NB4 (cell line): Measurements from ENCODE around the gene CCDC180.
"Not testable (repeated sequence)": the region's sequence is repeated elsewhere in the genome, so short reads cannot be mapped to it uniquely, and the experiment has no call there.

ENCODE experiments used
- DNase-seq: peaks from one replicate; pipeline ENCODE4 v3.0.0; 2010; ENCODE audit warnings: low read depth
- H3K4me3 ChIP-seq: one replicate; pipeline ENCODE4 v1.5.1; 2011; ENCODE audit warnings: mild to moderate bottlenecking, low read depth, low read length, moderate library complexity
- MAX ChIP-seq: IDR thresholded peaks from 2 replicates; pipeline ENCODE4 v1.6.1; 2011; ENCODE audit warnings: low read depth, low read length
- MYC ChIP-seq: IDR thresholded peaks from 2 replicates; pipeline ENCODE4 v1.6.1; 2011; ENCODE audit warnings: low read depth, low read length
- POLR2A ChIP-seq: IDR thresholded peaks from 2 replicates; pipeline ENCODE4 v1.6.1; 2011; ENCODE audit warnings: mild to moderate bottlenecking; ENCODE audit not compliant: insufficient read length; ENCODE audit errors: extremely low read depth
- TF ChIP-seq, protein P1 (sequence below): IDR thresholded peaks from one replicate; pipeline ENCODE4 v1.5.1; 2012; ENCODE audit warnings: low read depth, low read length

Gene CCDC180

GRCh38 chr9:97307500-97308163, at the start of gene CCDC180:
Gene CCDC180 (plus strand): TSS chr9:97307659. CDS start chr9:97308064, 405 bp downstream.
- no peak for DNase-seq
- no peak within 1 kb of the TSS for H3K4me3 ChIP-seq
- TF ChIP-seq, protein P1, sequence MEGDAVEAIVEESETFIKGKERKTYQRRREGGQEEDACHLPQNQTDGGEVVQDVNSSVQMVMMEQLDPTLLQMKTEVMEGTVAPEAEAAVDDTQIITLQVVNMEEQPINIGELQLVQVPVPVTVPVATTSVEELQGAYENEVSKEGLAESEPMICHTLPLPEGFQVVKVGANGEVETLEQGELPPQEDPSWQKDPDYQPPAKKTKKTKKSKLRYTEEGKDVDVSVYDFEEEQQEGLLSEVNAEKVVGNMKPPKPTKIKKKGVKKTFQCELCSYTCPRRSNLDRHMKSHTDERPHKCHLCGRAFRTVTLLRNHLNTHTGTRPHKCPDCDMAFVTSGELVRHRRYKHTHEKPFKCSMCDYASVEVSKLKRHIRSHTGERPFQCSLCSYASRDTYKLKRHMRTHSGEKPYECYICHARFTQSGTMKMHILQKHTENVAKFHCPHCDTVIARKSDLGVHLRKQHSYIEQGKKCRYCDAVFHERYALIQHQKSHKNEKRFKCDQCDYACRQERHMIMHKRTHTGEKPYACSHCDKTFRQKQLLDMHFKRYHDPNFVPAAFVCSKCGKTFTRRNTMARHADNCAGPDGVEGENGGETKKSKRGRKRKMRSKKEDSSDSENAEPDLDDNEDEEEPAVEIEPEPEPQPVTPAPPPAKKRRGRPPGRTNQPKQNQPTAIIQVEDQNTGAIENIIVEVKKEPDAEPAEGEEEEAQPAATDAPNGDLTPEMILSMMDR = no peak
- no peak for TF ChIP-seq MAX

- H3K4me3 ChIP-seq, DNase-seq: not testable (repeated sequence)
Measured at GRCh38 chr9:97259834-97260514, 47.5 kb upstream of the CCDC180 start.

- TF ChIP-seq MYC (no peak), MAX (no peak), POLR2A (no peak)
- TF ChIP-seq, protein P1 = no peak
- no peak overlapping the region for H3K4me3 ChIP-seq
- DNase-seq = no peak
Measured at GRCh38 chr9:97271292-97271691, 36.2 kb upstream of the CCDC180 start.

DNA sequence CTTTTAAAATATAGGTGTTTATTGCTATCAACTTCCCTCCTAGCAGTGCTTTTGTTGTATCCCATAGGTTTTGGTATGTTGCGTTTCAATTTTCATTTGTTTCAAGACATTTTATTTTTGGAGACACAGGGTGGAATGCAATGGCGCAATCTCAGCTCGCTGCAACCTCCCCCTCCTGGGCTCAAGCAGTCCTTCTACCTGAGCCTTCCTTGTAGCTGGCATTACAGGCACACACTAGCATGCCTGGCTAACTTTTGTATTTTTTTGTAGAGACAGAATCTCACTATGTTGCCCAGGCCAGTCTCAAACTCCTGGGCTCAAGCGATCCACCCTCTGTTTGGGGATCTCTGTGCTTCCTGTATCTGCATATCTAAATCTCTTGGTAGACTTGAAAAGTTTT, 35.4 kb upstream of the CCDC180 start:
- DNase-seq = no peak
- no peak overlapping the region for H3K4me3 ChIP-seq
- TF ChIP-seq MYC (no peak), MAX (no peak), POLR2A (no peak)
- TF ChIP-seq, protein P1 = no peak

- H3K4me3 ChIP-seq = no peak overlapping the region
- TF ChIP-seq, protein P1 = no peak
- TF ChIP-seq MYC (no peak), POLR2A (no peak), MAX (no peak)
Measured at GRCh38 chr9:97276310-97276852, 31.1 kb upstream of the CCDC180 start.

GRCh38 chr9:97277953-97278352, 29.5 kb upstream of the CCDC180 start:
- no peak for TF ChIP-seq POLR2A
- TF ChIP-seq, protein P1 = no peak
- H3K4me3 ChIP-seq = no peak overlapping the region
- no peak for DNase-seq

More at GRCh38 chr9:97276310-97276852, 31.1 kb upstream of the CCDC180 start:
- no peak for DNase-seq
